ENCODE measurements around the gene KIAA2012.

GRCh38 chr2:202157211-202157990 lies 84.3 kb downstream of the KIAA2012 start:
- TF ChIP-seq TCF12 (IDR thresholded peaks at IDR 0.05; ENCODE audit: low read depth) = no peak
- TF ChIP-seq TAF1 (IDR thresholded peaks at IDR 0.05; ENCODE audit: low read depth) = no peak
- TF ChIP-seq REST (IDR thresholded peaks at IDR 0.05; ENCODE audit: low read depth) = no peak
- TF ChIP-seq YY1 (IDR thresholded peaks at IDR 0.05; ENCODE audit: low read depth) = no peak
- no peak for TF ChIP-seq RAD21 (IDR thresholded peaks at IDR 0.05; ENCODE audit: low read depth)
